NCI-H1092 treated with DMSO at 0.1 percent for 48 hours (cell line): ENCODE measurements around the gene ARHGEF2.

Experiments used
- DNase-seq: peaks from one replicate; lab custom pipeline; 2025; lab: John Stamatoyannopoulos, UW

Gene ARHGEF2

GRCh38 chr1:155978325-155978972 is at the start of gene ARHGEF2:
TSS of gene ARHGEF2 (minus strand) at chr1:155978547. CDS start at chr1:155978427, 120 bp downstream.
- peak; percentile 78 for DNase-seq

- DNase-seq: no peak
Measured at GRCh38 chr1:156026588-156026987, 48.2 kb upstream of the ARHGEF2 start.

- peak; percentile 78 for DNase-seq
Measured at GRCh38 chr1:156025876-156026275, 47.5 kb upstream of the ARHGEF2 start.

GRCh38 chr1:156024801-156025200 is 46.5 kb upstream of the ARHGEF2 start:
- DNase-seq: no peak

DNA sequence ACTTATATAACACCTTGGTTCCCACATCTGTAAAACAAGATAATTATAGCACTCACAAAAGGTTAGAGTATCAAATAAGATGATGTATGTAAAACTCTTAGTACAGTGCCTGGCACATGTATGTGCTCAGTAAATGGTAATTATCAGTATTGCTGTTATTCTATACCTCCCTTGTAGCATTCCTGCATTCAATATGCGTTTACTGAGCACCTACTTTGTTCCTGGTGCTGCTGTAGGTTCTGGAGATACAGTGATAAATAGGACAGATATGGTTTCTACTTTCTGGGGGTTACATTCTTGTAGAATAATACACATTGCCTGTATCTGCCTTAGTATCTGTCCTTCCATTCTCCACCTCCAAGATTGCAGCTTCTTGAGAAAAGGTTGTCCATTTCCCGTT is 43.6 kb upstream of the ARHGEF2 start:
- DNase-seq: no peak

GRCh38 chr1:156021093-156021428 is 42.7 kb upstream of the ARHGEF2 start:
- no peak for DNase-seq

DNA sequence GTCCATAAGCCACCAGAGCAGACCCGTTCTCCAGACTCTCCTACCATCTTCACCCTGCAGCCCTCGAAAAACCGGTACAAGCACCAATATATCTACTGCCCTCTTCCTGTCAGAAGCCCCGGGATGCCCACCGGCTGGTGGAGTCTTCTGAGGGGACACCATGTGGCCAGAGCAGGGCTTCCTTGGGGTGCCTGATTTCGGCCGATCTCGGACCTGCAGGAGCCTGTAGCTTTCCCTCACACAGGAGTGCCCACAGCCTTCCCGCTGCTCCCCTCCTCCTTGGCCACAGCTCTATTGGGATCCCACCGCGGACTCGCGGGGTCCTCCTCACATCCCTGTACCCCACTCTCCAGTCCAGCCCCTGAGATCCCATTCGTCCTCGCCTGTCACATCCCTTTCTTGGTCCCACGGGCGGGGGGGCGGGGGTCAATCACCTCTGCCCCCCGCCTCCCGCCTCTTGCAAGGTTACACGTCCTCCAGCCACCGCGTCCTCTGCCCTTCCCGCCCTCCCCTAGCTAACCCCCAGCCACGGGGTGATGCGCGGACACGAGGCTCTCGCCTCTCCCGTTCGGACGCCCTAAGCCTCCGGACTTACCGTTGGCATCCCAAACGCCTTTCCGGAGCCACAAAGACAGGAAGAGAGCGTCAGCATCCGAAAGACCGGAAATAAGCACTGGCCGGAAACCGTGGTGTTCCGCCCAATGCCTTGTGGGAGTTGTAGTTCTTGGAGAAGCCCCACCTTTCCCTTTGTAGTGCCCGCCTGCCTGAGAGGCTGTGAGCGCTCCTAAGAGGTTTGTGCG is 42.1 kb upstream of the ARHGEF2 start, which contains the start of gene SSR2:
TSS of gene SSR2 (minus strand) at position 659 of the 800 bp plus-strand sequence. CDS start 784 bp downstream, outside the sequence.
- peak; percentile 97 for DNase-seq

DNA sequence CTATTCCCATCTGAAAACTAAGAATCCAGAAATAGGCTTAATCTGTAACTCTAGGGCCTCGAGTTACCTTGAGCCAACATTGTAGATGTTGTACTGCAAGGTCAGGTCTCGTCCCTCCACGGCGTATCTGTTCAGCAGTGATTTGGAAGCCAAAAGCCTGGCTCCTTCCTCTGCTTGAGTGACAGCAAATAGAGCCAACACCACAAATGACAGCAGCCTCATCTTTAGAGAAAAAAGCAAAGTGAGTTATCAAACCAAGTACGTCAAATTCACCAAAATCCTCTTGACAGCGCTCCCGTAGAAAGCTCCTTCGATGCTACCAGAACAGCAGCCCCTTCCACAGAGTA is 41.6 kb upstream of the ARHGEF2 start:
- no peak for DNase-seq

GRCh38 chr1:156014829-156015228 is 36.5 kb upstream of the ARHGEF2 start:
- no peak for DNase-seq

GRCh38 chr1:156012051-156012817 is 33.9 kb upstream of the ARHGEF2 start:
- DNase-seq: no peak

GRCh38 chr1:156009404-156009803 is 31.1 kb upstream of the ARHGEF2 start:
- DNase-seq: no peak

DNA sequence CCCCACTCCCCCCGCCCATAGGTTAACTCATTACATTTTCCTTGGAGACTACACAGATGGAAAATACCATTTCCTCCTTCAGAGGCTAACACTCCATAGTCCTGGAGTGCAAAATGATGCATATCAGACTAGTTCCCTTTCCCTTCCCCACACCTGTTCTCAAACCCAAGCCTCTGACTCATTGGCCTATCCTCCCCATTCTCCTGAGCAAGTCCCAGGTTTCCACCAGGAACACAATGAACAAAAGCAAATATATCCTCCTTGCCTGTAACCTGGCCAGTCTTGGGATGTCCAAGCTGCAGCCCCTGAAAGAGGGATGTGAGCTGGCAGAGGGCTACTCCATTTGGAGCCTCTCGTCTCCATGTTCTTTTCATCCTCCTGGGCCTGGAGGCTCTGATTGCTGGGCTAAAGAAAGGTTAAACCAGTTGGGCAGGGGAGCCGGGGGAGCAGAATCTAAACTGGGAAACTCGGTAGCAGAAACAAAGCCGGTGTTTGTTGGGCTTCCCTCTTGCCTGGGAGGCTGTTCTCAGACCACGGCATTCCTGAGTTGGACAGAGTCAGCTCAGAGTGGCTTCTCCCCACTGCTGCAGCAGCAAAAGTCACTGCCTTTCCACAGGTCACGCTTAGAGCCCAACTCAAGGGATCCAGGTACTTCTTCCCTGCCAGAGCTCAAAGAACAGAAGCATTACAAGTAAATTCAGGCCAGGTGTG is 28.5 kb upstream of the ARHGEF2 start:
- DNase-seq: no peak

DNA sequence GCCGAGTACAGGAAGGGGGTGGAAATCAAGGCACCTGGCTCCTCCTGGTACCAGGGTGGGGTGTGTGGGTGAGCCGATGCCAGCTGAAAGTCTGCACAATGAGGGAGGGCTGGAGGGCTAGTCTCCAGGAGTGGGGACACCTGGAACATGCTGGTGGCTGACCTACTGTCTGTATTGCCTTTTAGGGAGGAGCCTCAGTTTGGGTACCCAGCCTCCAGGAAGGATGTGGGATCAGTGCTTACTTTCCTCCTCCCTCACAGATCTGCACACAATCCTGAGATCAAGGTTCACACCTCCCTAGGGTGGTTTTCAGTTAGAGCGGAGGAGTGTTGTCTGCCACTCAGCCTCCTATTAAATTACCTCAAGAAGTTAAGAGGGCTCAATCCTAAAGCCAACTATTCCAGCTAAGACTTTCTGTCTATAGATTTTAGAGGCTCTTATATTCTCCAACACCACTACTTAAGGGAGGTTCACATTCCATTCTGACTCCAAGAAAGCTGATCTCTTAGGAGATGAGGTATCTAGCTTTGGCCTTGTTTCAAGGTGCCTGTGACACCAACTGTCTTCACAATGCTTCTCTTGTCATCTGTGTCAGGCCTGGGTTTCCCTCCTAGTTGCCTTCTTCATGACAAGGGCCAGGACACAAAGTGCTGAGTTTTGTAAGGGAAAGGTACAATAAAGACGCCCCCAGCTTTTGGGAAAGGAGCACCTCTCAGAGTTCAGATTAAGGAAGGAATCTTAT is 26.7 kb upstream of the ARHGEF2 start:
- no peak for DNase-seq

- DNase-seq: no peak
Measured at GRCh38 chr1:156003923-156004188, 25.5 kb upstream of the ARHGEF2 start.

- no peak for DNase-seq
Measured at GRCh38 chr1:156002188-156002911, 24.0 kb upstream of the ARHGEF2 start.

- no peak for DNase-seq
Measured at GRCh38 chr1:156001662-156002171, 23.4 kb upstream of the ARHGEF2 start.

DNA sequence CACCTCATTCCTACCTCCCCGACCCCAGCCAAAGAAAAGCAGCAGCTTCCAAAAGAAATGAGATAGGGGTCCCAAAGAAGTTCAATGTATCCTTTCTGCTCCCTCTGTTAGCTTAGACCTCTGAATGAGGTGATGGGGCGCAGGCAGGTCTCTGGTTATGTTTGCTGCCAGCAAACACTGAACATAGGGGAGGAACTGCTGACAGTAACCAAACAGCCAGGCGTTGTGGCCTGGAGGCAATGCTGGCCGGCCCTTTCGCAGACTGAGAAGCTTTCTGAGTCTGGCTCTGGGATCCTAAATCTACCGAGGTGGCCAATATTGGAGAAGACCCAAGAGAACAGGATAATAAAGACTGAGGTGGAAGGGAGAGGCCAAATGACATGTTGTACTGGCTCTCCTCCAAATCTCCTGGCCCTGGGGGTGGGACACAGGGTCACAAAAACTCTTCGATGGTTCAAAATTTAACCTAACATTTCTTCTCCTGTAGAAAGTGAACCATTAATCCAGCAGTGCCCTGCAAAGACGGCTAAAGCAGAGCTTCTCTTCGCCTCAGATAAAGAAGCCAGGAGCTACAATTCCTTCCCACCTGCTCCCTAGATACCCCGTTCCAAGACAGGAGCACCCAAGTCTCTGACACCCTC is 22.8 kb upstream of the ARHGEF2 start:
- DNase-seq: no peak

GRCh38 chr1:155999964-156000363 is 21.6 kb upstream of the ARHGEF2 start:
- DNase-seq: no peak

DNA sequence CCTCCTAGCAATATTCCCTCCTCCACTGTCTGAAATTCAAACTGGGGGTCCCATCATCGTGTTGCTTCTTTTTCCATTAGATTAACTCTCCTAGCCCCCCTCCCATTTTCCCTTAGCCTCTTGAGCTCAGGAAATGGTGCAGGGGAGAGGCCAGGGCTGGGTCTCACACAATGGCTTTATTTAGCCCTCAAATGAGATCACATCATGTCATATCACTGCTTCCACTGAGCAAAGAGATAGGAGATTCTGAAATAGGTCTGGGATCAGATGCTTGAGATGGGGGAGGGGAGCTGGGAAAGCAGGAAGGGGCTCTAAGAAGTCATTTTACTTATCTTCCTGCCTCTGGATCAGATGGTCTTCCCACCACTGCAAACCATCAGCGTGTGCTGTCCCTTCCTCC is 17.8 kb upstream of the ARHGEF2 start:
- no peak for DNase-seq

DNA sequence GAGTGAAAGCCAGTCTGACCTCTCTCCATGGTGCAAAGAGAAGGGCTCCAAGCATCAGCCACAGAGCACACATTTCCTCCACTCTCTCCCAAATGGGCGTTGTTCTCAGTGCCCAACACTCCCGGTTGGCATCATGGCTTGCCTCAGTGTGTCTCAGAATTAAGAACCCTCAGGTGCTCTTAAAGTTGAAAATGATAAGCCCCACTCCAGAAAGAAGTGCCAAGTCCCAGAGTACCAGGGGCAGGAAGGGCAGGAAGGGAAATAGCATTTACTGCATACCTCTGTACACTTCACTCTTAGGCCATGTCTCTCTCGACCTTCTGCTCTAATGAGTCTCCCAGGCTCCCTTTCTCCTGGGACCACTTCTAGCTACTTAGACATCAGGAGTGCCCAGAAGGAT is 15.2 kb upstream of the ARHGEF2 start:
- DNase-seq: no peak
